HG03159 (cell line): ENCODE measurements around the gene MLLT11.

Experiments used
- ATAC-seq: cut with Tn5 transposase; IDR thresholded peaks from one replicate; pipeline ENCODE4 v1.9.1; 2021; ENCODE audit warnings: mild to moderate bottlenecking, moderate library complexity; ENCODE audit not compliant: unreplicated experiment

MLLT11 gene

GRCh38 chr1:151060007-151060656 lies at the start of gene MLLT11:
MLLT11 (plus strand) TSS chr1:151060397; CDS start chr1:151067225, 6,828 bp downstream.
- no peak for ATAC-seq

- no peak for ATAC-seq
Observed at GRCh38 chr1:151011154-151011850, 48.9 kb upstream of the MLLT11 start.

- no peak for ATAC-seq
Observed at GRCh38 chr1:151012684-151013471, 47.3 kb upstream of the MLLT11 start.

- no peak for ATAC-seq
Observed at GRCh38 chr1:151013518-151013917, 46.7 kb upstream of the MLLT11 start.

GRCh38 chr1:151024540-151025146 lies 35.6 kb upstream of the MLLT11 start:
- ATAC-seq = no peak

GRCh38 chr1:151026460-151026859 lies 33.7 kb upstream of the MLLT11 start:
- no peak for ATAC-seq

GRCh38 chr1:151032164-151032563 lies 28.0 kb upstream of the MLLT11 start:
- no peak for ATAC-seq

- no peak for ATAC-seq
Observed at GRCh38 chr1:151035167-151035566, 25.0 kb upstream of the MLLT11 start.

- no peak for ATAC-seq
Observed at GRCh38 chr1:151036356-151036755, 23.8 kb upstream of the MLLT11 start, which contains the start of gene BNIPL. BNIPL (plus strand) TSS chr1:151036586; CDS start chr1:151036726, 140 bp downstream.

- no peak for ATAC-seq
Observed at GRCh38 chr1:151037032-151037431, 23.2 kb upstream of the MLLT11 start.

GRCh38 chr1:151039521-151039920 lies 20.7 kb upstream of the MLLT11 start:
- ATAC-seq = no peak

- ATAC-seq = no peak
Observed at GRCh38 chr1:151043163-151043562, 17.0 kb upstream of the MLLT11 start.

- no peak for ATAC-seq
Observed at GRCh38 chr1:151047591-151047924, 12.6 kb upstream of the MLLT11 start, which contains the start of gene C1orf56. C1orf56 (plus strand) TSS chr1:151047751; CDS start chr1:151047848, 97 bp downstream.

- no peak for ATAC-seq
Observed at GRCh38 chr1:151047925-151048644, 12.1 kb upstream of the MLLT11 start.

GRCh38 chr1:151048645-151049032 lies 11.6 kb upstream of the MLLT11 start:
- ATAC-seq = no peak

GRCh38 chr1:151049458-151049857 lies 10.7 kb upstream of the MLLT11 start:
- ATAC-seq = no peak

- no peak for ATAC-seq
Observed at GRCh38 chr1:151050051-151050688, 10.0 kb upstream of the MLLT11 start.

- no peak for ATAC-seq
Observed at GRCh38 chr1:151051356-151052009, 8.7 kb upstream of the MLLT11 start.

- ATAC-seq = no peak
Observed at GRCh38 chr1:151054971-151055547, 5.1 kb upstream of the MLLT11 start.
